NCI-H2171 (cell line): Measurements from ENCODE around the gene PLK3.
"Not testable (repeated sequence)": the region's sequence is repeated elsewhere in the genome, so short reads cannot be mapped to it uniquely, and the experiment has no call there.

ENCODE experiments used
- DNase-seq: peaks from one replicate; lab custom pipeline; 2025; lab: John Stamatoyannopoulos, UW

PLK3 gene

DNA sequence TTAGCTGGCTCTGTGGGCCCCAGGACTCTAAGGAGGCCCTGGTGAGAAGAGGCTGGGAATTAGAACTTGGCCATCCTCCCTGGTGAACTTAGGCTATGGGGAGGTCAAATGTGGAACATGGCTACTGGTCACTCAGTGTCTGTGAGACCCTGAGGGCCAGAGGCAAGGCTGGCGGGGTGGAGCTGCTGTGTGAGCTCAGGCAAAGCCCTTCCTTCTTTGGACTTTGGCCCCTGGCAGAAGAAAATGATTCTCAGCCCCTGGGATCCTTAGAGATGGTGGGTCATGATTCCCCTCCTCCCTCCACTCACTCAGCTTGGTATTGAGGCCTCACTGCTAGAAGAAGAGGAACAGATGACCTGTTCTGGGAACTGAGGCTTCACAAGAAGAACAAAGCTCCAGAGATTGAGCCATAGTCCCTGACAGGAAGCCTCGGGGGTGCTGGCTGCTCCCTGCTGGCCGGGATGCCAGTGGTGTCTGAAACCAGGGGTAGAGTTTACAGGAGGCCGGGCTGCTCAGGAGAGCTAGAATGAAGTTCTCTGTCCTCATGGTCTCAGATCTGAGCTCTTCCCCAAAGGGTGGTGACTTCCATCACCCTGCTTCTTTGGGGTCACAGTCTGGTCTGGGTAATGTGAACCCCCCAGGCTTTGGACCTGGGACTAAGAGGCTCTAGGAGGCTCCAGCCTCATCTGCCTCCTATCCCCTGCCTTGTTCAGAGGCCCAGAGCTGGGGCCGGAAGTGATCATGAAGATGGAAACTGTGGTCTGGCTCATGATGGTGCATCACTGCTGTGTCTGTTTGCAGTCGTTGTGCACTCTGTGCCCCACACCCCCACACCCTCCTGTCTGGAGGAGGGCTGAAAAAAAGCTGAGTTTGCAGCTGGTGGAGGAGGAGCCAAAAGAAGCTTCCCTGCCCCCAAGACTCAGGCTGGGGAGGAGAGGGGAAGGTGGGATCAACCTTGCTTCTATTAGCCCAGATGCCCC, 9.1 kb downstream of the PLK3 start:
- DNase-seq: no peak

- DNase-seq: no peak
These were observed 10.1 kb downstream of the PLK3 start for GRCh38 chr1:44810101-44810761.

DNA sequence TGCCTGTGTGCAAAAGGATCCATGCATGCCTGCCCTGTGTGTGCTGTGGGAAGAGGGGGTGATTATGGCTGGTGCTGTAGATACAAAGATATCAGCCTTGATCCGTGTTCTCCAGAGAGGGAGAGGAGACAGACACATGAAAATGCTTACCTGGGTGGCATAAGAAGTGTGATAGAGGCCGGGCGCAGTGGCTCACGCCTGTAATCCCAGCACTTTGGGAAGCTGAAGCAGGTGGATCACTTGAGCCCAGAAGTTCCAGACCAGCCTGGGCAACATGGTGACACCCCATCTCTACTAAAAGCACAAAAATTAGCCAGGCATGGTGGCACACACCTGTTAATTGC, 10.6 kb downstream of the PLK3 start:
- not testable (repeated sequence) for DNase-seq

GRCh38 chr1:44811234-44811633, 11.1 kb downstream of the PLK3 start:
- no peak for DNase-seq

DNA sequence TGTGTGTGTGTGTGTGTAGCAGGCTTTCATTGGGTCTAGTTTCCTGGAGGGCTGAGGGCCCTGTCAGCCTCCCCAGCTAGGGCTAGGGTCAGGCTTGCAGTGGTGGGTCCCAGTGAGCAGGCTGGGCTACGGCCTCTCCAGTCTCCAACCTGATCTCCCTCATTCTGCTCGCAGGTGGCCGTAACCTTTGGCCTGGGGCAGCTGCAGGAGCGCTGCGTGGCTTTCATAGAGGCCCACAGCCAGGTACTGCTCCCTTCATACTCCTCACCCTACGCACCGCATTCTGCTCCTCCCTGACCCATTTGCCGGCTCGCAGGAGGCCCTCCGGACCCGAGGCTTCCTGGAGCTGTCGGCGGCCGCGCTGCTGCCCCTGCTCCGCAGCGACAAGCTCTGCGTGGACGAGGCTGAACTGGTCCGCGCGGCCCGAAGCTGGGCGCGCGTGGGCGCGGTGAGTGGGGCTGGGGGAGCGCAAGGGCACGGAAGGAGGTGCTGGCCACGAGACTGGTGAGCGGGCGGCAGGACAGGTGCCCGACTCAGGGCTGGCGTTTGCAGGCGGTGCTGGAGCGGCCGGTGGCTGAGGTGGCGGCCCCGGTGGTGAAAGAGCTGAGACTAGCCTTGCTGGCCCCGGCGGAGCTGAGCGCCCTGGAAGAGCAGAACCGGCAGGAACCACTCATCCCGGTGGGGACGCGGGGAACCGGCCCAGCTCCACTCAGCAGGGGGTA, 12.8 kb downstream of the PLK3 start:
- DNase-seq: no peak

- DNase-seq: not testable (repeated sequence)
These were observed 15.7 kb downstream of the PLK3 start for GRCh38 chr1:44815926-44816325.

GRCh38 chr1:44817307-44817706, 17.1 kb downstream of the PLK3 start:
- no peak for DNase-seq

DNA sequence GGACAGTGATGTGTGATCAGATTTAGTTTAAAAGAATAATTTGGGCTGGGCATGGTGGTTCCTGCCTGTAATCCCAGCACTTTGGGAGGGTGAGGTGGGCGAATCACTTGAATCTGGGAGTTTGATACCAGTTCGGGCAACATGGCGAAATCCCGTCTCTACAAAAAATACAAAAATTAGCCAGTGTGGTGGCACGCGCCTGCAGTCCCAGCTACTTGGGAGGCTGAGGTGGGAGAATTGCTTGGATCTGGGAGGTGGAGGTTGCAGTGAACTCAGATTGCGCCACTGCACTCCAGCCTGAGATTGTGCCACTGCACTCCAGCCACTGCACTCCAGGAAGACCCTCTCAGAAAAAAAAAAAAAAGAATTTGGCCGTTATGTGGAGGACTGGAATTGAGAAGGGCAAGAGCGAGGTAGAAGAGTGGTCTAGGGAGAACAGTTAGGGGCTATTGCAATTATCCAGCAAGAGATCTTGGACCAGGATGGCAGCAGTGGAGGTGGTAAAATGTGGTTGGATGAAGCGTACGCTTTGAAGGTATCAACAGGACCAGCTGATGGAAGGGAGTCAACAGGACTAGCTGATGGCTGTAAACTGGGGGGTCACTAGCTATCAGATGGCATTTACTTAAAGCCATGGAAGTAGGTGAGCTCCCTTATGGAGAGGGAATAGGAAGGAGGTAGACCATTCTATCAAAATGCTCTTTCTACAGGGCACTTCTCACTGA, 17.8 kb downstream of the PLK3 start:
- no peak for DNase-seq

DNA sequence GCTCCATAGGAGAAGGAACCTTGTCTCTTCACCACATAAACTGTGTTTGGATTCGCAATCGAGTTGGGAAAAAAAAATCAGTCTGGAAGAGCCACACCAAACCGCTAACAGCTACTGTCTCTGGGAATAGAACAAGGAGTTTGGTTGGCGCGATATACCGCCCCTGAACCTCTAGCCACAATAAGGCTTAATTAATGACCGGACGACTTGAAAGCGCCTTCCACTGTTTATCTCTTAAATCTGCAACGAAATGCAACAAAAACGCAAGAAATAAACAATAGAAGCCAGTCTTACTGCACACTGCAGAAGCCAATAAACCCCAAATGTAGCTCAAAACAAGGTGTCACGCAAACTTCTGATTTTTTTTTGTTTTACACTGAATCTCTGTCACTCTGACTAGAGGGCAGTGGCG, 19.0 kb downstream of the PLK3 start:
- no peak for DNase-seq

- DNase-seq: peak; percentile 57
These were observed 19.6 kb downstream of the PLK3 start for GRCh38 chr1:44819608-44820327.

GRCh38 chr1:44820328-44821239, 20.4 kb downstream of the PLK3 start:
- DNase-seq: no peak

GRCh38 chr1:44821240-44821715, 21.1 kb downstream of the PLK3 start:
- no peak for DNase-seq

GRCh38 chr1:44822131-44822701, 22.0 kb downstream of the PLK3 start:
- no peak for DNase-seq

DNA sequence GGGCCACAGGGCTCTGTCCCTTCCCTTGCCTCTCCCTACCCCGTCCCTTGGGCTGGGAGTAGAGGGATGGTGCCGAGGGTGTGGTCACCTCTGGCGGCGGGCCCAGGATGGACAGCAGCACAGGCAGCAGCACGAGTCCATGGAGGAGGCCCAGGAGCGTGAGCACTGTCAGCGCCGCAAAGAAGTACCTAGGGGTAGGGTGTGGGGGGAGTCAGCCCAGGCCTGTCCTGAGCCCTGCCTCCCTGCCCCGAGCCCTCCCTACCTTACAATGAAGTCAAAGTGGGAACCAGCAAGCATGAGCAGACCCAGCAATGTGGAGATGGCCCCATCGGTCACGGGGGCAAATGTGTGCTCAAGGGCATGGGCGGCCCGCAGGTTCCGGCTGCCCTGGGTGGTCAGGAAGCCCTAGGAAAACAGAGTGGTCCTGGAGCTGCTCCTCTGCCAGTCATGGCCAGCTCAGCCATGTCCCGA, 22.8 kb downstream of the PLK3 start:
- DNase-seq: no peak

- DNase-seq: not testable (repeated sequence)
These were observed 24.2 kb downstream of the PLK3 start for GRCh38 chr1:44824392-44824791.

- no peak for DNase-seq
These were observed 26.4 kb downstream of the PLK3 start for GRCh38 chr1:44826375-44827196.

GRCh38 chr1:44827197-44828002, 27.2 kb downstream of the PLK3 start:
- DNase-seq: no peak
